Measurements from ENCODE around the gene CTU2. TPM values are rescaled to one million over a fixed set of nuclear protein-coding genes. Genes with fewer than 3 reads are reported as not detected.

The CTU2 gene
- total and polyA plus RNA-seq, 2 donors (not counting 1 experiment from before 2014, with no cell fraction given): 7.6 to 11.9 TPM

DNA sequence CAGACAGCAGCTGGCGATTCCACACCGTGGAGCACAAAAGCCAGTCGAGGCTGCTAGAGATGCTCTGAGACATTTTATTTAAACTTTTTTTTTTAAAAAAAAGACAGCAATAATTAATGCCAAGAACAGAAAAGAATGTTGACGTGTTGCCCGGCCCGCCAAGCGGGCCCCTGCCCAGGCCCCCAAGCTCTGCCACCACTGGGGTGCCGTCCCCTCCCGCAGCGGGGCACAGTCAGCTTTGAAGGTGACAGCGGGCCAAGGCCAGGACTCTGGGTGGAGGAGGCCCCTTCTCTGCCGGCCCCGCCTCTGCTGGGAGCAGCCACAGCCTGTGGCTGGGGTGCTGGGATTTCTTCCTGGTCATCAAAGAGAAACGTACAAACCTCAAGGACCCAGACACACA lies 9.9 kb upstream of the CTU2 start:
- Histone ChIP-seq H3K79me2 (ENCODE audit: control insufficient read depth, insufficient read depth, low read length) (no peaks in the 10 kb centered on the region), H3K4me2 (ENCODE audit: extremely low read depth, insufficient read depth, low read length) (no peak overlapping the region), H4K20me1 (ENCODE audit: control insufficient read depth, extremely low read depth, insufficient read depth, low read length) (no peaks in the 10 kb centered on the region), H3K27me3 (ENCODE audit: control insufficient read depth, insufficient read depth, low read length) (no peaks in the 10 kb centered on the region), H3K36me3 (ENCODE audit: control insufficient read depth, insufficient read depth, low read length) (peaks cover 14% of the 10 kb centered on the region), H3K4me1 (ENCODE audit: control insufficient read depth, extremely low read depth, insufficient read depth, low read length) (peaks cover 9% of the 10 kb centered on the region), H3K9ac (ENCODE audit: insufficient read depth, low read length) (no peak overlapping the region), H2AFZ (ENCODE audit: low read length) (no peak overlapping the region), H3K9me3 (ENCODE audit: control insufficient read depth, insufficient read depth, low read depth, low read length) (no peaks in the 10 kb centered on the region), H3K27ac (ENCODE audit: insufficient read depth, low read length) (no peak overlapping the region), H3K4me3 (replicated peaks in 1 of 4; ENCODE audit: control extremely low read depth in 1 of 4, insufficient read depth in 1 of 4, low read depth in 3 of 4, low read length in 4 of 4) (no peak overlapping the region)
- TF ChIP-seq, protein P1, sequence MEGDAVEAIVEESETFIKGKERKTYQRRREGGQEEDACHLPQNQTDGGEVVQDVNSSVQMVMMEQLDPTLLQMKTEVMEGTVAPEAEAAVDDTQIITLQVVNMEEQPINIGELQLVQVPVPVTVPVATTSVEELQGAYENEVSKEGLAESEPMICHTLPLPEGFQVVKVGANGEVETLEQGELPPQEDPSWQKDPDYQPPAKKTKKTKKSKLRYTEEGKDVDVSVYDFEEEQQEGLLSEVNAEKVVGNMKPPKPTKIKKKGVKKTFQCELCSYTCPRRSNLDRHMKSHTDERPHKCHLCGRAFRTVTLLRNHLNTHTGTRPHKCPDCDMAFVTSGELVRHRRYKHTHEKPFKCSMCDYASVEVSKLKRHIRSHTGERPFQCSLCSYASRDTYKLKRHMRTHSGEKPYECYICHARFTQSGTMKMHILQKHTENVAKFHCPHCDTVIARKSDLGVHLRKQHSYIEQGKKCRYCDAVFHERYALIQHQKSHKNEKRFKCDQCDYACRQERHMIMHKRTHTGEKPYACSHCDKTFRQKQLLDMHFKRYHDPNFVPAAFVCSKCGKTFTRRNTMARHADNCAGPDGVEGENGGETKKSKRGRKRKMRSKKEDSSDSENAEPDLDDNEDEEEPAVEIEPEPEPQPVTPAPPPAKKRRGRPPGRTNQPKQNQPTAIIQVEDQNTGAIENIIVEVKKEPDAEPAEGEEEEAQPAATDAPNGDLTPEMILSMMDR (conservative IDR thresholded peaks at IDR 0.05 in 1 of 2, IDR thresholded peaks at IDR 0.05 in 1 of 2; ENCODE audit: low read depth in 1 of 2, low read length in 2 of 2): no peak
- no peak for TF ChIP-seq EZH2 (IDR thresholded peaks at IDR 0.05; ENCODE audit: low read length, missing control alignments)
- no peak for DNase-seq (ENCODE audit: low read depth in 2 of 2)

DNA sequence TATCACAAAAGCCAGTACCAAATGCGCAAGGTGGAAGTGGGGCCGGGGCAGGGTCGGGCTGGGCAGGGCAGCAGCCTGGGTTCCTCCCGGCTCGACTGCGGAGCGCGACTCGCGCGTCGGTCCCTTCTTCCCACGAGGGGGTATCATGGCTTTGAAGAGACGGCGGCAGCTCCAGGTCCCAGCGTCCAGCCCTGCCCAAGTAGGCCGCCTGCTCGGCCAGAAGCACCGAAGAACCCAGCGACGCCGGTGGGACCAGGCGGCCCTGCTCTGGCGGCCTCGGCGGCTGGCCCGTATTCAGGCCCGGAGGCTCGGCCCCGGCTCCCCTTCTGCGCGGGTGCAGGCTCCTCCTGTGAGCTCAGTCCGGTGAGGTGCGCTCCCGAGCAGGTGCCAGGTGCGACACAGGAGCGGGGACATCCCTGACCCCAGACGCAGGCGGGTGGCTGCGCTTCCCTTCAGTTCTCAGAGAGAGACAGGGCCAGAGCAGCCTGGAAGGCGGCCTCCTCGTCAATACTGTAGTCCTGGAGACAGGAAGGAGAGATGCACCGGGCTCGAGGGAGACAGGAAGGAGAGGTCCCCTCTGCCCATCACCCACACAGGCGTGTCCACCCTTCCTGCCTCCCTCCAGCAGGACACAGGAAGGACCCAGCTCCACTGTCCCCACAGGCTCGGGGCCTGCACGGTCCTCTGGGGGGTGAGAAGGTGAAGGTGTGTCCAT lies 9.0 kb upstream of the CTU2 start:
- H3K4me2 ChIP-seq (ENCODE audit: extremely low read depth, insufficient read depth, low read length): no peak overlapping the region
- no peak overlapping the region for H3K9ac ChIP-seq (ENCODE audit: insufficient read depth, low read length)
- peaks cover 11% of the 10 kb centered on the region for H3K4me1 ChIP-seq (ENCODE audit: control insufficient read depth, extremely low read depth, insufficient read depth, low read length)
- H3K4me3 ChIP-seq (replicated peaks in 1 of 4; ENCODE audit: control extremely low read depth in 1 of 4, insufficient read depth in 1 of 4, low read depth in 3 of 4, low read length in 4 of 4): no peak overlapping the region
- no peak for DNase-seq (ENCODE audit: low read depth in 2 of 2)
- no peaks in the 10 kb centered on the region for H3K9me3 ChIP-seq (ENCODE audit: control insufficient read depth, insufficient read depth, low read depth, low read length)
- H3K79me2 ChIP-seq (ENCODE audit: control insufficient read depth, insufficient read depth, low read length): peaks cover 3% of the 10 kb centered on the region
- no peak overlapping the region for H2AFZ ChIP-seq (ENCODE audit: low read length)
- peaks cover 14% of the 10 kb centered on the region for H3K36me3 ChIP-seq (ENCODE audit: control insufficient read depth, insufficient read depth, low read length)
- no peak for TF ChIP-seq EZH2 (IDR thresholded peaks at IDR 0.05; ENCODE audit: low read length, missing control alignments)
- TF ChIP-seq, protein P1 (conservative IDR thresholded peaks at IDR 0.05 in 1 of 2, IDR thresholded peaks at IDR 0.05 in 1 of 2; ENCODE audit: low read depth in 1 of 2, low read length in 2 of 2): no peak
- no peaks in the 10 kb centered on the region for H4K20me1 ChIP-seq (ENCODE audit: control insufficient read depth, extremely low read depth, insufficient read depth, low read length)
- H3K27ac ChIP-seq (ENCODE audit: insufficient read depth, low read length): no peak overlapping the region
- no peaks in the 10 kb centered on the region for H3K27me3 ChIP-seq (ENCODE audit: control insufficient read depth, insufficient read depth, low read length)

DNA sequence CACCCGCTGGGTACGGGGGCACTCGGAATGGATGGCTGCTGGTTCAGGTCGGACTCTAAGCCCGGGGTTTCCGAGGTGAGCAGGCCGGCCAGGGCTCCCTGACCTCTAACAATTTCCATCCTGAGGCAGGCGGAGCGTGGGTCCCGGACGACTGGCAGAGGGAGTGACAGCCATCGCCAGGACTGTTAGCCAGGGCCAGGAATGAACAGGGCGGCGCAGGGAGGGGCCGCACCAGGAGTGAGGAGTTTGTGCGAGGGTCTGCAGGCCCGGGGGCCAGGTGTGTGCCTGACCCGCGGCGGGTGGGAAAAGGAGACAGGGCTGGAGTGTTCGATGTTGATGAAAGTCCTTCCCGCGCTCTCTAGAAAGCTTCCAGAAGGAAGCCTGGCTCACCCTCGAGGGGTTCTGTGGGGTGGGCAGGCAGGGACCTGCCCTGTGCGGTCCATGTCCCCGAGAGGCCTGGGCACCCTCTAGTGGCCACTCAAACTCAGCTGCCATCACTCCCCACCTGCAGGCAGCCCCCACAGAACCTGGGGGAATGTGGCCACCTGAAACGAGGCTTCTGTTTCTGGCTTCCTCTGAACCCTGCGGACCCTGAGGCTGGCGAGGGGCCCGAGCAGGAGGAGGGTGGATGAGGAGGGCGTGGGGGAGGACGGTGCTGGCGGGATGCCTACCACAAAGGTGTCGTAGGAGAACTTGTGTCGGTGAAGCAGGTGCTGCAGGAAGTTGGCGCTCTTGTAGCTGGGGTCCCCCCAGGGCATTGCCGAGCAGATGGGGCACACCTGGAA lies 8.3 kb upstream of the CTU2 start:
- no peak overlapping the region for H3K9ac ChIP-seq (ENCODE audit: insufficient read depth, low read length)
- no peaks in the 10 kb centered on the region for H3K27me3 ChIP-seq (ENCODE audit: control insufficient read depth, insufficient read depth, low read length)
- H3K79me2 ChIP-seq (ENCODE audit: control insufficient read depth, insufficient read depth, low read length): peaks cover 3% of the 10 kb centered on the region
- H3K4me3 ChIP-seq (replicated peaks in 1 of 4; ENCODE audit: control extremely low read depth in 1 of 4, insufficient read depth in 1 of 4, low read depth in 3 of 4, low read length in 4 of 4): no peak overlapping the region
- no peak overlapping the region for H2AFZ ChIP-seq (ENCODE audit: low read length)
- H3K4me2 ChIP-seq (ENCODE audit: extremely low read depth, insufficient read depth, low read length): no peak overlapping the region
- peaks cover 17% of the 10 kb centered on the region for H3K36me3 ChIP-seq (ENCODE audit: control insufficient read depth, insufficient read depth, low read length)
- no peak for TF ChIP-seq EZH2 (IDR thresholded peaks at IDR 0.05; ENCODE audit: low read length, missing control alignments)
- TF ChIP-seq, protein P1 (conservative IDR thresholded peaks at IDR 0.05 in 1 of 2, IDR thresholded peaks at IDR 0.05 in 1 of 2; ENCODE audit: low read depth in 1 of 2, low read length in 2 of 2): peak in 1 of 2 donors; percentile 17
- H4K20me1 ChIP-seq (ENCODE audit: control insufficient read depth, extremely low read depth, insufficient read depth, low read length): no peaks in the 10 kb centered on the region
- no peaks in the 10 kb centered on the region for H3K9me3 ChIP-seq (ENCODE audit: control insufficient read depth, insufficient read depth, low read depth, low read length)
- DNase-seq (ENCODE audit: low read depth in 2 of 2): no peak
- H3K4me1 ChIP-seq (ENCODE audit: control insufficient read depth, extremely low read depth, insufficient read depth, low read length): peaks cover 11% of the 10 kb centered on the region
- no peak overlapping the region for H3K27ac ChIP-seq (ENCODE audit: insufficient read depth, low read length)

Data from fibroblast of lung (primary cell).